GM19043 (cell line): ENCODE measurements around the gene ACSF3.

ENCODE experiments used
- ATAC-seq: cut with Tn5 transposase; IDR thresholded peaks from one replicate; pipeline ENCODE4 v1.9.1; 2021; ENCODE audit warnings: low read depth; ENCODE audit not compliant: unreplicated experiment

ACSF3 gene

DNA sequence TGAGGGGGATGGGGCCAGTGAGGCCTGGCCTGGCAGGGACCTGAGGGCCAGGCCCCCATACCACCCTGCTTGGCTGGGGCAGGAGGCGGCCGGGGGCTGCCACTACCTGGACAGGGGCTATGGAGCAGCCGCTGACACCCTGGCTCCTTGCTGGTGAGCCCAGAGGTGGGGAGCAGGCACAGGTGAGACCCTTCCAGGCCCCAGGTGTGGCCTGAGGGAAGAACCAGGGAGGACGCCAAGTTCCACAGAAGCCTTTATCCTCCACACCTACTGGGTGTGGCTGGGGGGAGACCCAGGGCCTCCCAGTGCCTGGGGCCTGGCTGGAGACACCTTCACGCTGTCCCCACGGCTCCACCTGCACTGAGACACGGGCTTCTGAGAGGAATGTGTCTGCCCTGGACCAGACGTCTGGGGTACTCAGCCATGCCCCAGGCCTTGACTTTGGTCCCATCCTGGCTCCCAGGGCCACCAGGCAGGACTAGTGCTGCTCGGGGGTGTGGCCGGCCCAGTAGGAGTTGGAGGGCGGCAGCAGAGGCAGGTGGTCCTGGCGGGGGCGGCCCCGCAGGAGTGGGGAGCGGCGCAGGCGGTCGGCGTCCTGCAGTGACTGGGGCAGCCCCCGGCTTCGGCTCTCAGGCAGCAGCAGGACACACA is 102.0 kb downstream of the ACSF3 start:
- ATAC-seq = no peak

DNA sequence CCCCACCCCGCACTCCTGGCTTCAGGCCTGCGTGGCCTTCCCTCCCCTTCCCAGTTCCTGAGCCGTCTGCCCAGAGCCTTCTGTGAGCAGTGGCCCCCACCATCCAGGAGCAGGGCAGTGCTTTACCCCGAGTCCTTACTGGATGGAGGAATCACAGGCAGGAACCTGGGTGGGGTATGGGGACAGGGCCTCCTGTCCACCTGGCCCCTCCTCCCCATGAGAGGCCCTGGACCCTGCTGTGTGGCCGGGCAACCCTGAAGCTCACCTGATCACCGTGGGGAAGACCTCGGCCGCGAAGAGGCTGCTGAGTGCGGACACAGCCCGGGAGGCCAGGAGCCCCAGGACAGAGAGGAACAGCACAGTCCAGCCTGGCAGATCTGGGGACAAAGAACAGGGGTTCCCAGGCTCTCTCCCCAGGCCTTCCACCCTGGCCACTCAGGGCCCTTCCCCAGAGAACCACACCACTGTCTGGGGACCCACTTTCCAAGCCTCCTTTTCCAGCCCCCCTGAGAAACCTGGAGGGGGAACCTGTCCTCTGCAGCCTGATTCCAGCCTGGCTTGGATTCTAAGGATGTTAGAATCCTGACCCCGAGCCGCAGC is 103.5 kb downstream of the ACSF3 start:
- no peak for ATAC-seq

DNA sequence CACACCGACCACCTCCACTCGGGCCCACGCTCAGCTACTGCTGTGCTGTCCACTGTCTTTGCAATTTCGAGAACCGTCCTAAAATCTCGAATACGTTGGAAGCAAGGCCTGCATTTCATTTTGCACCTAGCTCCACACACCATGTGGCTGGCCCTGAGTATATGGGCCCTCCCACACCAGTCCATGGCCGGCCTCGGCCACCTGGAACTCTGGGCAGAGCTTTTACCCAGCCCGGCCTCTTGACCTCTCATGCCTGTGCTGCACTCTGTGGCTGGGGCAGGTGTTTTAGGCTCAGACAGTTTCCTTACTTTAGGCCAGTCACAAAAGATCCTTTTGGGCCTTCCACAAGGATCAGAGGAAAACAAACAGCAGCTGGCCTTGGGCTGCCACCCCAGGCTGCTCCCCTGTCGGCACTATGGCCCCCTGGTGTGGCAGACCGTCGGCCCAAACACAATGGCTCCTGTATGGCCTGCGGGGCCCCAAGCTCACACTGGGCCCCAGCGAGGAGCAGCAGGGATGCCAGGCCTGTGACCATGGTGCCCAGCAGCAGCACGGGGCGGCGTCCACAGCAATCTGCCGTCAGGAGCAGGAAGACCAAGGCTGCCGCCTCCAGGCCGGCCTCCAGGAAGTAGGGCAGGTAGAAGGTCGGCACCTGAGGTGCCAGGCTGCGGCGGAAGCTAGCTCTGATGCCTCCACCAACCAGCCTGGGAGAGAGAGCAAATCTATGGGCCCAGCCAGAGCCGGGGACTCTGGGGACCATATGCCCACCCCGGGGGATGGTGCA is 104.2 kb downstream of the ACSF3 start:
- no peak for ATAC-seq

DNA sequence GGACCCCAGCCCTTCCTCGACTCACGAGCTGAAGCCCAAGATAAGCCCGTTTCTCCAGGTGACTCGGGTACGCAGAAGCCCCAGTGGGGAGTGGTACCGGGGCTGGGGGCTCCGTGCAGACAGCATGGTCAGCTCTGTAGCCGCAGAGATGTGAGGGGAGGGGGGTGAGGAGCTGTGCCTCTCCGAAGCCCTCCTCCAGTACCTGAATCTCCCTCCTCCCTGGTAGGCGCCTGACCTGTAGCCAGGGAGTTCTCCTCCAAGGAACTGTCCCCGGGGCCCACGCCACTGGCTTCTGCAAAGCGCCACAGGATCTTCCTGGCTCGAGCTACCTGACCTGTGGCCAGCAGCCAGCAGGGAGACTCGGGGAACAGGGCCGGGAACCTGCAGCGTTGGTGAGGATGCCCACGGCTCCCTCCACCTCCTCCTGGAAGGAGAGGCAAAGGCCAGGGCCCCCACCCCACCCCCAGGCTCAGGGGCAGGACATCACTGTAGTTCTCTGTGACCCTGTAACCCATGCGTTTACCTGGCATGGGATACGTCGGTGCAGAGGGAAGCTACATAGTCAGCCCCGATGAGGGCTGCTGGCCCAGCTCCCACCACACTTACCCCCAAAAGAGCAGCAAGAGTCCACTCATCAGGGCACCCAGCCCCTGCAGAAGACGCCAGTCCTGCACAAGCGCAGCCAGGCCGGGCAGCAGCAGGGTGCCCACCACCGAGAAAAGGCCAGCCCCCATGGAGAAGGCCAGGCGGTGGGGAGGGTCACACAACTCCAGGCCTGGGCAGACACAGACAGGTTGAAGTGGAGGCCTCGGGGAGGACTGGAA is 105.0 kb downstream of the ACSF3 start:
- ATAC-seq = no peak

DNA sequence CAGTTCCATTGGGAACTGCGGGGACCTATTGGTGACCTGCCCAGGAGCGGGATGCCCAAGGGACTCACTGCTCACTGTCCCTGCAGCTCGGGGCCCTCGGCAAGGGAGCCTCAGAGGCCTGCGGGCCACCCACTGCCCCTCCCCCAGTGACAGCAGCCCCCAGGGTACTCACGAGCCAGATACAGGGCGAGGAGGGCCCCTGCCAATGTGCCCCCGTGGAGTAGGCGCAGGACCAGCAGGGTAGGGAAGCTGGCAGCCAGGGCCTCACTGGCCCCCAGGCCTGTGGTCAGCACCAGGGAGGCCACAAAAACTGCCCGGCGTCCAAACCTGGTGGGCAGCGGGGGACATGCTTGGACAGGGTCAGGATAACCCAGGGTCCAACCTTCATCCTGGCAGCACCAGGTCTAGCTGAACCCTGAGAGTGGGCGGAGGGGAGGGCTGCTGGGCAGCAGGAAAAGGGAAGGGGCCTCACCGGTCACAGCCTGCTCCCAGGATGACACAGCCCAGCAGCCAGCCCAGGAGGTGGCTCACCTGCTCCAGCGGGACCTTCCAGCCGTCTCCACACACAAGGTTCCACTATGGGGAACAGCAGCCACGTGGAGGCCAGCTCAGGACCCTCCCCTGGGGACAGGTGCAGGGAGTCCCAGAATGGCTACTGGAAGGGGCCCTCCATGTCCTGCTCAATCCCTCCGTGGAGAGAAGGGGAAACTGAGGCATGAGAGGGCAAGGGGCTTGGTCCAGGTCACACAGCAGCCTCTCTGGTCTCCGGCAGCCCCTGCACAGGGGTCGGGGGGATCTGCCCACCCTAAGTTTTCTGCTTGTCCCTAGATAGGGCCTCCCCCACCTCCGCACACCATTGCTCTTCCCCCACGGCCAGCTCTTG is 105.8 kb downstream of the ACSF3 start:
- no peak for ATAC-seq

DNA sequence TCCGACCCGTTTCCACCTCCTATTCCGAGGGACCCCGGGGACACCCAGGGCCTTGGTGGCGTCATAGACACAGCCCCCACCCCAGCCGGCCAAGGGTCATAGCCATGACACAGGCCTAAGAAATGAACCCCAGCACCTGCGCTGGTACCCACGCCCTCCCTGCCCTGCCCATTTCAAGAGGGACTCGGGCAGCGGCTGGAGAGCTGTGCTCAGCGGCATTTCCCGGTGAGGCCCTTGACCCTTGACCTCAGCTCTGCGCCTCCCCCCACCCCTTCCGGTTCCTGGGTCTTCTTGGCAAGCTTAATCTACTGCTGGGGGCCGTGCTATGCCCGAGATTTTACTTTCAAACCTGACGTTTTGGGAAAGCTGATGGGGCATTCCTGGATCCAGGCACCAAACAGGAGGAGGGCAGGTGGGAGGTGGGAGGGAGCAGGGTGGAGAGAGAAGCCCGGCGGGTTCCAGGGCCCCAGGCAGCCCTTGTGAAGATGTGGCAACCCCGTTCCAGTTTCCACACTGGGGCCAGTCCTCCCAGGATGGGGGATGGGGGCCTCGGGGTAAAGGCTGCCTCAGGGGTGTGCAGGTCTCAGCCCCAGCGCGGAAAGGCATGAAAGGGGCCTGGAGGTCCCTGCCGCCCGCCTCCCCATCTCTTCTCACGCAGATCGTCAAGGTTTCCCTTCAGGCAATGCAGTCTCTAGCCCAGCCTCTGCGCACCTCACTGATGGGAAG is 106.6 kb downstream of the ACSF3 start, which contains the start of gene SLC22A31:
TSS of gene SLC22A31 (minus strand) at position 414 of the 726 bp plus-strand sequence. CDS start at position 378, 36 bp downstream.
- ATAC-seq = no peak

DNA sequence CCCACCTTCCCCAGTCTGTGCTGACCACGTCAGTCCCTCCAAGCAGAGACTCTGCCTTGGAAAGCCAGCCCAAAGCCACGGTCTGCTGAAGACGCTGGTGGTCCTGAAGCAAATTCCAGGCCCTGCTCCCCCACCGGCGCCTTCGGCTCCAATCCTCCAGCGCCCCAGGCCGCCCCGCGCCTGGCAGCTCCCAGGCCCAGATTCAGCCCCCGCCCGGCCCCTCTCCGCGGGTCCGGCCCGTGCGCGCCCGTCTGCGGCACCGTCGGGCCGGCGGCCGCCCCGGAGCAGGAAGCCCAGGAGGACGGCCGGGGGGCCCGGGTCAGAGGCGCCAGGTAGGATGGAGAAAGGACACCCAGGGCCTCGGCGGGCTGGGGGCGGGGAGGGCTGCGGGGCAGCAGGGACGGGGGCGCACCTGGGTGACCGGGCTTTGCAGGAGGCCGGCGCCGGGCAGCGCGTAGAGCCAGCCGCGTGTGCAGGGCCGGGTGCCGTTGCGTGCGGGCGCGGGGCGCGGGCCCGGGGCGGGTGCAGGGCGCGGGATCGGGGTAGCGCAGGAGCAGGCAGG is 107.3 kb downstream of the ACSF3 start:
- no peak for ATAC-seq

DNA sequence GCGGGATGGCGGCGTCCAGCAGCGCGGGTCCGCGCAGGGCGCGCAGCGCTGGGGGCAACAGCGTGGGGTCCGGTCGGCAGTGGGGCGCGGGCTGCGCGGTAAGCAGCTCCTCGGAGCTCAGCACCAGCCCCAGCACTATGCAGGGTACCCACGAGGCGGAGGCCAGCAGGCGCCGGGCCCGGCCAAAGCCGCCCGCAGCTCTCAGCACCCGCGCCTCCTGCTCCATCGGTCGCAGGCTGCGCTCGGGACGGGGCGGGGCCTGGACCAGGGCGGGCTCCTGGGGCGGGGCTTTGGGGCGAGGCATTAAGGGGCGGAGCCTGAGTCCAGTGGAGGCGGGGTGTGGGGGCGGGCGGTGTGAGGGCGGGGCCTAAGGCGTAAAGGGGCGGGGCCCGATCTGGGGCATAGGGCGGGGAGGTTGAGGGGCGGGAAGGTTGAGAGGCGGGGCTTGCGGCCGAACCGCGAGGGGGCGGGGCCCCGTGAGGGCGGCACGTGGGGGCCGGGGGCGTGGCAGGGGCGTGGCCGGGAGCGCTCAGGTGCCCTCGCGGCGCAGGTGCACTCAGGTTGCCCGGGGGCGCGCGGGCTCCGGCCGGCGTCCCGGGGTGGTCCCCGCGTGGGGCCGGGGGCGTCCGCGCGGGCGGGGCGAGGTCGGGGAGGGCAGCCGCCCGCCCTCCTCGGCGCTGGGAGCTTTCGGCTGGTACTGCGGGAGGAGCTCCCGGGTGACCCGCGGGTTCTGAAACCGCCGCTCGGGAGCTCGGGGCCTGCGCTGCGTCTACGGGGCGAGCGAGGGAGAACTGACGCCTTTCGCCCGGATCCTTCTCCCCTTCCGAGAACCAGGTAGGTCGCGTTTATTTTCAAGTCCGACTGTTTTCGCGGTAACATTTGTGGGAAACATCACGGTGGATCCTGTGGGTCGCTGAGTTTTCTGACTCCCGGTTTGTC is 108.1 kb downstream of the ACSF3 start:
- no peak for ATAC-seq

DNA sequence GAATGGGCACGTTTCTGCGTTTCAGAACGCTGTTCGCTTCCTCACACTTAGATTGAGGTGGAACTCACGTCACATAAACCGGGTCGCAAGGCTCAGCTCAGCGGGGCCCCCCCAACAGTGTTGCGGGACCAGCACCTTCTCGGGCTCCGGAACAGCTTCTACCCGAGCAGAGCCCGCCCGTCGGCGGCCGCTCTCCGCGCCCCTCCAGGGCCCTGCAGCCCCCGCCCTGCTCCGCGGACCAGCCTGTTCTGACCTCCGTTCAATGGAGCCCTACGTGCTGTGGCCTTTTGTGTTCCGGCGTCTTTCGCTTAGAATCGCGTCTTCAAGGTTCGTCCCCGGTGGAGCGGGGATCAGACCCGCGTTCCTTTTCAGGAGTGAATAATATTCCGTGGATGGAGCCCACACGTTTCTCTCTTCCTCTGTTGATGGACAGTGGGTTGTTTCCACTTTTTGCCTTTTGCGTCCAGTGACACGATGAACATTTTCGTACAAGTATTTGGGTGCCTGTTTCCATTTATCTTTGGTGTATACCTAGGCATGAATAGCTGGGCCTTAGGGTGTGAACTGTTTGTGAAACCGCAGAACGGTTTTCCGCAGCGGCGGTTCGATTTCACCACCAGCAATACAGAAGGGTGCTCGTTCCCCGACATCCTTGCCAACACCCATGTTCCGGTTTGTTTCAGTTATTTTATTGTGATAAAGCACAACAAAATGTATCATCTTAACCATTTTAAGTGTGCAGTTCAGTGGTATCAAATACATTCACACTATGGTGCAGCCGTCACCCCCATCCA is 109.0 kb downstream of the ACSF3 start:
- no peak for ATAC-seq
